ENCODE data around the gene TAF13.
A peak's percentile ranks its signal among the peaks of the same experiment; 100 is the strongest.
"Not testable (repeated sequence)": the region's sequence is repeated elsewhere in the genome, so short reads cannot be mapped to it uniquely, and the experiment has no call there.

Gene TAF13

DNA sequence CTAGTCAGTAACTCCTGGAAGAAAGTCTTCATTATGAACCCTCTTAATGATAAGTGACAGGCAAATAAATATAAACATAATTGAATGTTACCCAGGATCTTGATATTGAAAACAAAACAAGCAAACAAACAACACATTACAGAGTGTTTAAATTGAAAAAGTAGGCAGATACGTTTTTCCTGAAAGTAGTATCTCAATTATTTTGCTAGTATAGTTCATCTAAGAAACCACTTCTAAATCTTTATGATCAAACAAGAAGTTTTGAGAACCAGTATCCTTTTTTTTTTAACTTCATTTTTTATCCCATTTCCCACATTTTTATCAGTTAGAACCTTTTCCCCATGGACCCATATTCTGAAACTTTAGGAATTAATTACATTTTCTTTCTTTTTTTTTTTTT, 30.2 kb downstream of the TAF13 start:
- no peak for DNase-seq

DNA sequence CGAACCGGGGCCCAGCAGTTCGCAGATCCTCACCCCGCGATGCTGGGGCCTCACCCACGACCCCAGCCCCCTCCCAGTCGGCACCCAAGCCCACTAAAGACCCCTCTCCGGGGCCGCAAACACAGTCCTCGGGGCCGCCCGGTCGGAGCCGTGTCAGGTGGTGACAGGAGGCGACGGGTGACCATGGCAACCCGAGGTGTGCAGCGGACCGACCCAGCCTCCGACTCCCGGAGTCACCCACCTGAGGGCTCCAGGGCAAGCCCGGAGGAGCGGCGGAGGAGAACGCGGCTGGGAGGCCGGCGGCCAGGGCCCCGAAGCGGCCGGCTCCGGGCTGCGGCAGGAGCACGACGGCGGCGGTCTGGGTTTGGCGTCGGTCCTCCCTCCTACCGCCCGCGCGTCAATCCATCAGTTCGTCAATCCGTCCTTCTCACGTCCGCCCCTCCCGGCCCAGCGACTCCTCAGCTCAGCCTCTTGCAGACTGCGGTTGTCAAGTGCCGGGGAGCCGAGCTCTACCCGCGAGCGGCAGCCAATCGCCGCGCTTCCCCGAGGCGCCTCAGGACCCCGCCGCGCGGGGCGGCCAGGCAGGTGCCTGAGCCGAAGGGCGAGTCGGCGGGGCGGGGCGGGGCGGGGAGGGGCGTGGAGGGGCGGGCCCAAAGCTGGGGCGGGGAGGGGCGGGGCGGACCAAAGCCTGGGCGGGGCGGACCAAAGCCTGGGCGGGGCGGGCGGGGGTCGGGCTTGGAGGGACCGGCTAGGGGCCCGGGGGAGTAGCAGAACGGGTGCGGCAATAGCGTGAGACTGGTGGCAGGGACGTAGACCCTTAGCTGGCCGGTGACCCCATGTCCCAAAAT, 34.0 kb downstream of the TAF13 start, which contains the start of gene WDR47:
TSS of gene WDR47 (minus strand) at position 482 of the 848 bp plus-strand sequence. CDS start 18,590 bp downstream, outside the sequence.
- peak; percentile 96 for DNase-seq

DNA sequence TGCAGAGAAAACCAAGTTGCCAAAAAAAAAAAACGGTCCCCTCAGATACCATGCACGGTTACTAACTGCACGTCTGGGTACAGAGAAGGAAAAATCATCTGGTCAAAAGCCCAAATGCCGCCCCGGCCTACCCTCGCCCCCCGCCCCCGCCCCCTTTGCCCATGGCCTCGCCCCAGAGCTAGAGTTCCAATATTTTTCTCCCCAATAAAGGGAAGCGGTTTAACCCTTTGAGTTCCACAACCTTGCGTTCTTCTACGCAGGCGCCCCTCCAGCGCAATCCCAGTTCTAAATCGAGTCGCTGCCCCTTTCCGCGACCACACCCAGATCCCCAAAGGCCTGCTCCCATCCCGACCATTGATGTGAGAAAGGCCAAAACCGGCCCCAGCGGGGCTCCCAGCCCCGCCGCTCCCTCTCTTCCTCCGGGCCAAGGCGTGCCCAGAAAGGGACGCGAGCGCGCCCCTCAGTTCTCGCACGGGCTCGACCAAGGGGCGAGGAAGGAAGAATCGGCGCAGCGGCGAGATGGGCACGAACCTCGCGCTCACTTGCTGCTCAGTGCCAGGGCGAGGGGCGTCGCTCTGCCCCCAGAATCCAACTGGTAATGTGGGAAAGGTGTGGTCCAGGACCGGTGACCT, 34.7 kb downstream of the TAF13 start:
- DNase-seq: peak; percentile 17

- no peak for DNase-seq
Observed at GRCh38 chr1:109040627-109040988, 35.2 kb downstream of the TAF13 start.

DNA sequence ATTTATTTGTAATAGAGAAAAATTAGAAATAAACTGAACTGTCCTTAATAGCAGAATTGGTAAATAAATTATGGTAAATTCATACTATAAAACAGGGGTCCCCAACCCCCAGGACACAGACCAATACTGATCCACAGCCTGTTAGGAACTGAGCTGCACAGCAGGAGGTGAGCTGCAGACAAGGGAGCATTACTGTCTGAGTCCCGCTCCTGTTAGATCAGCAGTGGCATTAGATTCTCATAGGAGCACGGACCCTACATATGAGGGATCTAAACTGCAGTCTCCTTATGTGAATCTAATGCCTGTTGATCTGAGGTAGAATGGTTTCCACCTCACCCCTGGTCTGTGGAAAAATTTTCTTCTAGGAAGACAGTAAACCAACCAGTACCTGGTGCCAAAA, 41.4 kb downstream of the TAF13 start:
- DNase-seq: no peak

- not testable (repeated sequence) for DNase-seq
Observed at GRCh38 chr1:109029493-109029892, 46.3 kb downstream of the TAF13 start.

- no peak for DNase-seq
Observed at GRCh38 chr1:109027841-109028240, 48.0 kb downstream of the TAF13 start.

GRCh38 chr1:109025694-109026093, 50.1 kb downstream of the TAF13 start:
- no peak for DNase-seq

DNA sequence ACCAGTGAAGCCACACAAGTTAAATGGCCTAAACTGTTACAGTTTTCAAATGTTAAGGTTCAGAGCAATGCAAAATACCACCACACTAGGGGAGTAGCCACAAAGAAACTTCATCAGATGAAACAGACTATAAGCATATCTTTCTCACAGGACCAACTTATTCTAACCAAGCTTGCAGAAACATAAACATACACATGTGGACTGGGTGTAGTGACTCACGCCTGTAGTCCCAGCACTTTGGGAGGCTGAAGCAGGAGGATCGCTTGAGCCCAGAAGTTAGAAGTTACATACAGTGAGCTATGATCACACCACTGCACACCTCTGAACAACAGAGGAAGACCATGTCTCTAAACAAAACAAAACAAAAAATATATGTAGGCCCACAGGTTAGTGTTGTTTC, 51.2 kb downstream of the TAF13 start:
- no peak for DNase-seq

DNA sequence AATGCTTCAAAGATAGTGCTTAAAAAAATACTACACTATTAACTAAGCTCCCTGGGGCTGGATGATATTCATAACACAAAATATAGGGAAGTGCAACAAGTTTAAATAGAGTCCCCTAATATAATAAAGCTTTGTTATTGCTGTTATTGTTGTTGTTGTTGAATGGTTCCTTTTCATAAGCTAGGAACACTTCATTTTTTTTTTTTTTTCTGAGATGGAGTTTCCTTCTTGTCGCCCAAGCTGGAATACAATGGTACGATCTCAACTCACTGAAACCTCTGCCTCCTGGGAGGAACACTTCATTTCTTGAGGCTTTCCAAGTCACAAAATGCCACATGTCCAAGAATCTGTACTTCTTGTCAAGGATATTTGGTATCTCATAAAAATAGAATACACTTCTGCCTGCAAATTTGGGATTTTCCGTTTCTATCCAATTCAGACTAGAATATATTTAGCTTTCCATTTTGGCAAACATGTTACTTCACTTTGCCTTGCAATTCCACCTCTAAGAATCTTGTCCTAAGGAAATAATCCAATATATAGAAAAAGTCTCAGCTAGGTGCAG, 55.0 kb downstream of the TAF13 start:
- no peak for DNase-seq

GRCh38 chr1:109017719-109018118, 58.1 kb downstream of the TAF13 start:
- DNase-seq: not testable (repeated sequence)

DNA sequence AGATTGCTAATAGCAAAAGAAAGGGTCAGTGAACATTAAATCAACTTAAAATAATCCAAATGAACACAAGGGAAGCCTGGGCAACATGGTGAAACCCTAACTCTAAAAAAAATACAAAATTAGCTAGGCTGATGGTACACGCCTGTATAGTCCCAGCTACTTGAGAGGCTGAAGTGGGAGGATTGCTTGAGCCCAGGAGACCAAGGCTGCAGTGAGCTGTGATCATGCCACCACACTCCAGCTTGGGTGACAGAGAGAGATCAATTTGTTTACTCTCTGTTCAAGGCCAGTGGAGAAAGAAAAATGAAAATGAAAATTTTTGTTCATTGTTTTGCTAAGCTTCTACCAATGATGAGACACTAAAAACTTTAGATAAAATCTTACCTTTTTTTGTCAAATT, 58.7 kb downstream of the TAF13 start:
- DNase-seq: no peak
